ENCODE data around the gene ZNF469.

DNA sequence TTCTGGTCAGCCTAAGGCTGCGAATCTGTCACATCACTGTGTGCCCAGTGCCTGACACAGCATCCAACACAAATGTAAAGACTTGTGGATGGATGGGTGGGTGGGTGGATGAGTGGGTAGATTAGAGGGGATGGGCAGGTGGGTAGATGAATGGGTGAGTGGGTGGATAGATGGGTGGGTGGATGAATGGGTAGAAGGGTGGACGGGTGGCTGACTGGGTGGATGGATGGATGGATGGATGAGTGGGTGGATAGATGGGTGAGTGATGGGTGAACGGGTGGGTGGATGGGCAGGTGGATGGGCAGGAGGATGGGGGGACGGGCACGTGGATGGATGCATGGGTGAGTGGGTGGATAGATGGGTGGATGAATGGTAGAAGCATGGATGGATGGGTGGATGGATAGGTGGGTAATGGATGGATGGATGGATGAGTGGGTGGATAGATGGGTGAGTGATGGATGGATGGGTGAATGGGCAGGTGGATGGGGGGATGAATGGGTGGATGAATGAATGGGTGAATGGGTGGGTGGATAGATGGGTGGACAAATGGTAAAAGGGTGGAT, 39.2 kb downstream of the ZNF469 start:
- TF ChIP-seq EZH2 (IDR thresholded peaks at IDR 0.05) (no peak), POLR2AphosphoS5 (IDR thresholded peaks at IDR 0.05; ENCODE audit: borderline replicate concordance, low read depth, low read length) (no peak), FOXP2 (optimal IDR thresholded peaks at IDR 0.05; ENCODE audit: control extremely low read depth, extremely low read length, insufficient read depth) (no peak)

Measured in SK-N-MC (cell line).